OCI-LY7 (cell line): ENCODE results near the gene CD274. TPM values are rescaled to one million over a fixed set of nuclear protein-coding genes. Genes with fewer than 3 reads are reported as not detected.
"Not testable (repeated sequence)": the region's sequence is repeated elsewhere in the genome, so short reads cannot be mapped to it uniquely, and the experiment has no call there.

ENCODE experiments used
- BruUV-seq: library from RNA; stranded (reverse); fragments of 400-500 nt; replicated peaks from 2 replicates; lab custom pipeline; 2021; lab: Mats Ljungman, UMichigan
- CTCF ChIA-PET: fragments of 300-600 bp; sonication (Branson Sonifier 250); formaldehyde crosslinking; loops from one replicate; lab custom pipeline; 2022; ENCODE audit warnings: antibody characterized with exemption; ENCODE audit not compliant: unreplicated experiment; lab: Charles Lee
- POLR2A ChIA-PET: fragments of 300-600 bp; sonication (Branson Sonifier 250); formaldehyde crosslinking; loops from one replicate; lab custom pipeline; 2022; ENCODE audit warnings: antibody characterized with exemption; lab: Charles Lee
- DNase-seq: peaks from one replicate; pipeline ENCODE4 v3.0.0-alpha.2; 2015; ENCODE audit warnings: low spot score
- H2AFZ ChIP-seq: fragments of 200-600 bp; sonication (generic), shearing (Covaris generic); 2 replicates; pipeline ENCODE4 v1.6.1; 2014; ENCODE audit warnings: mild to moderate bottlenecking, antibody characterized with exemption, low read length, moderate library complexity
- H3K27ac ChIP-seq: fragments of 200-600 bp; sonication (generic); 2 replicates; pipeline ENCODE4 v1.5.1; 2014; ENCODE audit warnings: mixed run types, low read depth, mild to moderate bottlenecking, moderate library complexity, low read length, inconsistent platforms; ENCODE audit not compliant: poor library complexity, severe bottlenecking
- H3K36me3 ChIP-seq: fragments of 200-600 bp; sonication (generic); 2 replicates; pipeline ENCODE4 v1.6.1; 2014; ENCODE audit warnings: mild to moderate bottlenecking, antibody characterized with exemption, low read length, moderate library complexity, mixed read lengths; ENCODE audit not compliant: insufficient read depth
- H3K4me1 ChIP-seq: fragments of 200-600 bp; sonication (generic); 2 replicates; pipeline ENCODE4 v1.5.1; 2014; ENCODE audit warnings: mild to moderate bottlenecking, low read length; ENCODE audit not compliant: insufficient read depth, poor library complexity, severe bottlenecking
- H3K4me2 ChIP-seq: fragments of 200-600 bp; sonication (generic); 2 replicates; pipeline ENCODE4 v1.6.1; 2014; ENCODE audit warnings: mild to moderate bottlenecking, low read length
- H3K4me3 ChIP-seq: fragments of 200-600 bp; sonication (generic); 2 replicates; pipeline ENCODE4 v1.5.1; 2014; ENCODE audit warnings: mild to moderate bottlenecking, low read depth, low read length; ENCODE audit not compliant: poor library complexity, severe bottlenecking
- H3K79me2 ChIP-seq: fragments of 200-600 bp; sonication (generic); 2 replicates; pipeline ENCODE4 v1.6.1; 2016; ENCODE audit warnings: low read depth, mild to moderate bottlenecking, low read length, moderate library complexity, mixed read lengths; ENCODE audit not compliant: insufficient read depth
- H3K9me2 ChIP-seq: fragments of 200-600 bp; sonication (generic); 2 replicates; pipeline ENCODE4 v1.6.1; 2016; ENCODE audit warnings: mild to moderate bottlenecking, low read length, mixed read lengths; ENCODE audit not compliant: insufficient read depth
- H3K9me3 ChIP-seq: fragments of 200-600 bp; sonication (generic); 2 replicates; pipeline ENCODE4 v1.6.1; 2014; ENCODE audit warnings: mild to moderate bottlenecking, mixed run types, low read length, mixed read lengths
- H4K20me1 ChIP-seq: fragments of 200-600 bp; sonication (generic); 2 replicates; pipeline ENCODE4 v1.6.1; 2014; ENCODE audit warnings: mild to moderate bottlenecking, antibody characterized with exemption, low read length, moderate library complexity, mixed read lengths; ENCODE audit not compliant: insufficient read depth
- EZH2phosphoT487 ChIP-seq: fragments of 200-600 bp; sonication (generic); IDR thresholded peaks from 2 replicates; pipeline ENCODE4 v1.6.1; 2018; ENCODE audit warnings: low read depth, borderline replicate concordance, mild to moderate bottlenecking, mixed run types, antibody characterized with exemption, low read length, moderate library complexity, mixed read lengths
- intact Hi-C: fragments of 100-400 bp; cut with micrococcal nuclease; formaldehyde crosslinking; loops from one replicate; pipeline ENCODE4 v1.10.0; 2022; ENCODE audit not compliant: unreplicated experiment
- total RNA-seq, 2 experiments: library from RNA; depleted of rRNA in 1 of 2; stranded (reverse); fragments of >200 nt in 1 of 2; shearing (Covaris generic) in 1 of 2; gene quantifications; 2 replicates each; pipeline ENCODE4 v1.2.3, GENCODE V29; 2014 to 2022
- TF ChIP-seq, protein P1 (sequence below): fragments of 200-600 bp; sonication (generic); conservative IDR thresholded peaks from 2 replicates; pipeline ENCODE4 v1.5.1; 2014; ENCODE audit warnings: mild to moderate bottlenecking, antibody characterized with exemption, low read length, moderate library complexity, mixed read lengths

CD274 gene
- total RNA-seq, 2 experiments from 2014 or later: 0.15 to 0.57 TPM

DNA sequence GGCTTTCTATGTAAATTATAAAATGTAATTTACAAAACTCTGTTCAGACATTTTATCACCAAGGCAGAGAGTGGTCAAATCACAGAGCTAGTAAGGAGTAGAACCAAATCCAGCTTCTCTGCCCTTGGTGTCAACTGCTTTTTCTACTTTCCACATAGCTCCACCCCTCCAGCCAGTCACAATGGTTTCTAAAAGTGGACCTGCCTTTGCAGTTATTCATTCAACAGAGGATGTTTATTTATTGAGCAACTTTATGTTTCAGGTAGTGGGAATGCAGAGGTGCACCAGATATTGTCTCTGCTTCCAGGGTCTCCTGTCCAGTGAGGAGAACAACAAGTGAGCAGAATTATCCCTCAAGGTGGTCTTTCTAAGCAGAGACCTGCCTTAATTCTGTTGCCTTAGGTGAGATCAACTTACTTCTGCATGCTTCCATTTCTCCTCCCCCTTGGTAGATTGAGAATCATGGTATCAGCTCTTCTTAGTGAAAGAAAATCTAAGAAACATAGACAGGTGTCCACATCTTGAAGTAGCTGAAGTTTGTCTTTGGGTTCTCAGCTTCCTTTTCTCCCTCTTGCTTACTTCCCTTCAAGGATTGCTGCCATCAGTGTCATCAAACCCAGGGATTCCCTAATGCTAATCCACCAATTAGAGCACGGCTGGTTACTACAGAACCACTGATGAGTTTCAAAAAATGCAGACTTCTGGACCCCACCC lies 42.8 kb downstream of the CD274 start:
- H3K79me2 ChIP-seq: no peaks in the 10 kb centered on the region
- no peaks in the 10 kb centered on the region for H3K9me3 ChIP-seq
- POLR2A ChIA-PET: interaction anchor here (0.6 to 1.4 kb wide), 8 partner anchors 10 to 181 kb away, joined by 3 to 5 read pairs (median 3); no protein-coding TSS in a partner anchor
- BruUV-seq: no TSS peak
- H2AFZ ChIP-seq: no peak overlapping the region
- H3K36me3 ChIP-seq: no peaks in the 10 kb centered on the region
- no peak overlapping the region for H3K27ac ChIP-seq
- no peak overlapping the region for H3K4me2 ChIP-seq
- intact Hi-C loops: no loop called here
- H3K9me2 ChIP-seq: no peaks in the 10 kb centered on the region
- no peaks in the 10 kb centered on the region for H4K20me1 ChIP-seq
- H3K4me3 ChIP-seq: no peak overlapping the region
- no peaks in the 10 kb centered on the region for H3K4me1 ChIP-seq
- TF ChIP-seq EZH2phosphoT487: no peak
- TF ChIP-seq, protein P1, sequence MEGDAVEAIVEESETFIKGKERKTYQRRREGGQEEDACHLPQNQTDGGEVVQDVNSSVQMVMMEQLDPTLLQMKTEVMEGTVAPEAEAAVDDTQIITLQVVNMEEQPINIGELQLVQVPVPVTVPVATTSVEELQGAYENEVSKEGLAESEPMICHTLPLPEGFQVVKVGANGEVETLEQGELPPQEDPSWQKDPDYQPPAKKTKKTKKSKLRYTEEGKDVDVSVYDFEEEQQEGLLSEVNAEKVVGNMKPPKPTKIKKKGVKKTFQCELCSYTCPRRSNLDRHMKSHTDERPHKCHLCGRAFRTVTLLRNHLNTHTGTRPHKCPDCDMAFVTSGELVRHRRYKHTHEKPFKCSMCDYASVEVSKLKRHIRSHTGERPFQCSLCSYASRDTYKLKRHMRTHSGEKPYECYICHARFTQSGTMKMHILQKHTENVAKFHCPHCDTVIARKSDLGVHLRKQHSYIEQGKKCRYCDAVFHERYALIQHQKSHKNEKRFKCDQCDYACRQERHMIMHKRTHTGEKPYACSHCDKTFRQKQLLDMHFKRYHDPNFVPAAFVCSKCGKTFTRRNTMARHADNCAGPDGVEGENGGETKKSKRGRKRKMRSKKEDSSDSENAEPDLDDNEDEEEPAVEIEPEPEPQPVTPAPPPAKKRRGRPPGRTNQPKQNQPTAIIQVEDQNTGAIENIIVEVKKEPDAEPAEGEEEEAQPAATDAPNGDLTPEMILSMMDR: no peak
- CTCF ChIA-PET: interaction anchor here (0.6 kb wide), 1 partner anchor 55 kb away, joined by 10 read pairs; no protein-coding TSS in a partner anchor
- no peak for DNase-seq

DNA sequence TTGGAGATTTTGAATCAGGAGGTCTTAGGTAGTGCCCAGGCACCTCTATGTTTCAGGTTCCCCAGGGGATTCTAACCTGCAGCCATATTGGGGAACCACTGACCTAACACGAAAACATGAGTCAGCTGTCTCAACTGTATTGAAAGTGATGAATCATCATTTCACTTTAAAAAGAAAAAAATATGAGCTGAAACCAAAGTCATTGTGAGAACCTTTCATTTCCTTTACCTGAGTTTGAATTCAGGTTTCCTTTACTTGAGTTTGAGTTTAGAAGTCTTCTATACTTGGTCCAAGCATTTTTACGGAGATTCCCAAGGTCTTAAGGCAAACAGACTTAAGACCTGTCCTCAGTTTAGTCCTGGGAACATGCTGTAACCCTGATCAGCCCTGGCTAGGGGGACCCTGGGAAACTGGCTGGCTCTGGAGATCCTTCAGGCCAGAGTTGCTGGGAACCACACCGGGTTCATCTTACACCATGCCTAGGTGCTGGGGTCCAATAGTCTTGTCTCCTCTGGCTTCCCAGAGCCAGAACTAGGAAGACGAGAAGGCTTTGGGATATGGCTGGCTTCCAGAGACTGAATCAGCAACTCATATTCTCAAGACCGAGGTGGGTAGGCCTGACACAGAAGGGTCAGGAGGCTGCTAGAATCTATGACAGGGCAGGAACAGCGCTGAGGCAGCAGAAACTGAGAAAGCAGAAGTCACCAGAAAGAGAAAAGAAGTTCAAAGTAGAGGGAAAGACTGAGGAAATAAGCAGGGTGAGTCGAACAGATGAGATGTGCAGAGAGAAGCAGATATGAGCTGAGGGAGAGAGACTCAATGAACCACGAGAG lies 43.6 kb downstream of the CD274 start:
- intact Hi-C loops: no loop called here

GRCh38 chr9:5494765-5495164 lies 44.4 kb downstream of the CD274 start:
- not testable (repeated sequence) for BruUV-seq, H3K9me2 ChIP-seq
- POLR2A ChIA-PET: interaction anchor here (0.6 kb wide), 3 partner anchors 81 to 852 kb away, joined by 3 to 4 read pairs (median 3); no protein-coding TSS in a partner anchor

More for the DNA sequence above, 43.6 kb downstream of the CD274 start:
- TF ChIP-seq, protein P1: no peak
- TF ChIP-seq EZH2phosphoT487: no peak
- H3K4me2 ChIP-seq: no peak overlapping the region
- no peaks in the 10 kb centered on the region for H3K9me3 ChIP-seq
- H3K4me3 ChIP-seq: no peak overlapping the region
- ChIA-PET CTCF (no interaction called here), POLR2A (interaction anchor here (0.6 to 1.4 kb wide), 7 partner anchors 9 to 180 kb away, joined by 3 to 5 read pairs (median 3); no protein-coding TSS in a partner anchor)
- H3K79me2 ChIP-seq: no peaks in the 10 kb centered on the region
- no TSS peak for BruUV-seq
- no peaks in the 10 kb centered on the region for H3K9me2 ChIP-seq
- H4K20me1 ChIP-seq: no peaks in the 10 kb centered on the region
- no peaks in the 10 kb centered on the region for H3K4me1 ChIP-seq
- peak; percentile 24 for DNase-seq
- H3K27ac ChIP-seq: no peak overlapping the region
- H3K36me3 ChIP-seq: no peaks in the 10 kb centered on the region
- H2AFZ ChIP-seq: no peak overlapping the region

More at GRCh38 chr9:5494765-5495164, 44.4 kb downstream of the CD274 start:
- intact Hi-C loops, H3K27ac ChIP-seq, H3K79me2 ChIP-seq, H2AFZ ChIP-seq, H3K4me2 ChIP-seq, DNase-seq, CTCF ChIA-PET, H4K20me1 ChIP-seq, H3K36me3 ChIP-seq, H3K4me3 ChIP-seq, H3K4me1 ChIP-seq, H3K9me3 ChIP-seq: not testable (repeated sequence)
